HG03469 (cell line): ENCODE results near the gene MCCC2.
A peak's percentile ranks its signal among the peaks of the same experiment; 100 is the strongest.
"Not testable (repeated sequence)": the region's sequence is repeated elsewhere in the genome, so short reads cannot be mapped to it uniquely, and the experiment has no call there.

Experiments
- ATAC-seq: cut with Tn5 transposase; IDR thresholded peaks from one replicate; pipeline ENCODE4 v1.9.1; 2021; ENCODE audit warnings: mild to moderate bottlenecking, moderate library complexity, moderate number of reproducible peaks; ENCODE audit not compliant: unreplicated experiment

MCCC2 gene

DNA sequence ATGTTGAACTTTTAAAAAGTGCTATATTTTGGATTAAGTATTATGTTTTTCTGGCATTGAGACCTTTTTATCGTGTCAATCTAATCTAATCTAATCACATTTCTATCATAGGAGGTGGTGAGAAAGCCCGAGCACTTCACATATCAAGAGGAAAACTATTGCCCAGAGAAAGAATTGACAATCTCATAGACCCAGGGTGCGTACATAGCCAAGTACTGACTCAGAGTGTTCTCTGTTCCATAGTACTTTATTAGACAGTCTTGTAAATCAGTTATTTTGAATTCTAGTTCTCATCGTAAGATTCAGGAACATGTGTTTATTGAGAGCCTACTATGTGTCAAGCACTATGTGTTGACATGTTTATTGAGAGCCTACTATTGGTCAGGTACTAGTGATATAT, 9.0 kb downstream of the MCCC2 start:
- no peak for ATAC-seq

DNA sequence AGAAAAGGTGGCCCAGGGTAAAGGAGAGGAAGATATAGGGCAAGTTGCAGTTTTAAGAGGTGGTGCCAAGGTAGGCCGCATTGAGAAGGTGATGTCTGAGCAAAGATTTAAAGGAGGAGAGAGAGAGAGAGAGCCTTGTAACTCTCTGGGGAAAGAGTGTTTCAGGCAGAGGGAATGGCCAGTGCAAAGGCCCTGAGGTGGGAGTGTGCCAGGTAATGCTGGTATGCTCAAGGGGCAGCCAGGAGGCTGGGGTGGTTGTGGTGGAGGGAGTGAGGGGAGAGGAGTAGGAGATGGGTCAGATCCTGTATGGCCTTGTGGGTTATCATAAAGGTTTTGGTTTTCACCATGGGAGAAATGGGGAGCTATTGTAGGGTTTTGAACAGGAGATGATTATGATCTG, 9.9 kb downstream of the MCCC2 start:
- no peak for ATAC-seq

DNA sequence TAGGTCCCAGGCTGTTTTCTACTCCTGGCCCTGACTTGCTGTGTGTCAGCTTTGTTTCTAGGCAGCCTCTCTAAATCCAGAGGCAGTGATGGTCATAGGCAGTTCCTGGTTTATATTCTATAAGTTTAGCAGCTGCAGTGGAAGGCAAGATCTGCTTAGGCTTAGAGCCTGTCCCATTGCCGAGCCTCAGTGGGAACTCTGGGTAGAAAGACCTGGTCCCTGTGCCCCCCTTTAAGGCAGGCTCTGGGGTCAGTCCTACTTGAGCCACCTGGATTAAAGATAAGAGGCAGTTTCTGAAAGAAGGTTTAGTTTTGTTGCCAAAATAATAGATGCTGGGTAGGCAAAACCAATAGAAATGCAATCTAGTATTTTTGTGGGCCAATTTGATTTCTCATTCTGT, 13.6 kb downstream of the MCCC2 start:
- ATAC-seq, result no peak

DNA sequence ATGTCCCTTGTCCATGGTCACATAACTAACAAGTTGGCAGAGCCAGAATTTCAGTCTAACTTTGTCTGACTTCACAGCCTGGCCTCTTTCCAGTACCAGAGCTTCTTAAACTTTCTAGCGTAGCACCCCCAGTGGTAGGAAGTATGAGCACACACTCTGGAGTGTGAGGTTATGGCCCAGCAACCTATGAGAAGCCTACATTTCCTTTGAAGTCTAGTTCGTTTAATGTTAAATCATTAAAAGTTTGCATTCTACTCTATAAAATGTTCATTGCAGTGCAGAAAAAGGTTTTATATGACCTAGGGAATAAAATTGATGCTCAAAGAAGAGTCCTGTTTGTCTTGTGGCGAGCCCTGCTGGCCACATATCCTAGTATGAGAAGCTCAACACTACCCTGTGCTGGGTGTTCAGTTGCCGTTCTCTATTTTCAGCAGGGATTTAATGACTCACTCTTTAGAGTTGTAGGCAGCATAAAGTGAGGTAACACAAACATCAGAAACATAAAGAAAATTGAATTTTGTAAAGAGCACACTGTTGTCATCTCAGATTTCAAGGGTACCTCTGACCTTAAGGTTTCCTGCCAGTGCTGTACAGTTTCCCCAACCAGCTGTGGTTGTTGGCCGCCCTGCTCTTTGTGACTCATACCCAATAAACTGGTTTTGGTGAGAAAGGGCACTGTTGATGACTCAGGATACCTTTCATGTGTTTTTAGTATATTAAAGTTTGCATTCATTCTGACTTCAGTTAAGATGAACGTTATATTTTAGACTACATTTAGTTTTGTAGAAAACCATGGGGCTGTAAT, 14.3 kb downstream of the MCCC2 start:
- peak; percentile 89 for ATAC-seq

DNA sequence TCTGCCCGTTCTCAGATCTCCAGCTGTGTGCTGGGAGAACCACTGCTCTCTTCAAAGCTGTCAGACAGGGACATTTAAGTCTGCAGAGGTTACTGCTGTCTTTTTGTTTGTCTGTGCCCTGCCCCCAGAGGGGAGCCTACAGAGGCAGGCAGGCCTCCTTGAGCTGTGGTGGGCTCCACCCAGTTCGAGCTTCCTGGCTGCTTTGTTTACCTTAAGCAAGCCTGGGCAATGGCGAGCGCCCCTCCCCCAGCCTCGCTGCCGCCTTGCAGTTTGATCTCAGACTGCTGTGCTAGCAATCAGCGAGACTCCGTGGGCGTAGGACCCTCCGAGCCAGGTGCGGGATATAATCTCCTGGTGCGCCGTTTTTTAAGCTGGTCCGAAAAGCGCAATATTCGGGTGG, 22.8 kb downstream of the MCCC2 start:
- not testable (repeated sequence) for ATAC-seq

DNA sequence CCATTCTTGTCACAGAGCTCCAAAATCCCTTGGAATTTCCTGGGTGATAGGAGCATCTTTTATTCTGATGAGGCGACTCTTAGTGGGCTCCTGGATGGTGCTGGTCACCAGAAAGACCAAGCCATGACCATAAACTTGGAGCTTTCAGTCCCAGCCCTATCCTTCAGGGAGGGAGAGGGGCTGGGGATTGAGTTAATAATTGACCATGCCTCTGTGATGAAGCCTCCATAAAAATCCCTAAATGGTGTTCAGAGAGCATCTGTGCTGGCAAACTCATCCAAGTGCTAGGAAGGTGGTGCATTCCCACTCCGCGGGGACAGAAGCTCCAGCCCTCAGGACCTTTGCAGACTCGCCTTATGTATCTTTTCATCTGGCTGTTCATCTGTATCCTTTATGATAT, 28.7 kb downstream of the MCCC2 start:
- ATAC-seq, result no peak

DNA sequence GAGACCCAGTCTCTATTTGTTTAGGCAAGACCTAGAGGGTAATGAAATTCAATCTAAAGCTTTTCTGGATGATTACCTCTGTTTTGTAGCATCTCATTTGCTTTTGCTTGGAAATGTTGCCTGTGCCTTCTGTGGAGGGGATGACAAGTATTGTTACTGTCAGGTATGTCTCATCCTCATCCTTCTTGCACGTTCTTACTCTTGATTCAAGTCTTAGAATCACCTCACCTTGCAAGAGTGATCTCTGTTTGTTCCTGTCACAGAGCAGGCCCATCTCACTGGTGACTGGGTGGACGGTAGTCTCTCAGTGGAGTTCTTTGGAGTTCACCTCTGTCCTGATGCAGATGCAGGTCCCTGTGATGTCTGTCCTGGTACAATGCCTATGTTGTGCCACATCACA, 33.5 kb downstream of the MCCC2 start:
- no peak for ATAC-seq

DNA sequence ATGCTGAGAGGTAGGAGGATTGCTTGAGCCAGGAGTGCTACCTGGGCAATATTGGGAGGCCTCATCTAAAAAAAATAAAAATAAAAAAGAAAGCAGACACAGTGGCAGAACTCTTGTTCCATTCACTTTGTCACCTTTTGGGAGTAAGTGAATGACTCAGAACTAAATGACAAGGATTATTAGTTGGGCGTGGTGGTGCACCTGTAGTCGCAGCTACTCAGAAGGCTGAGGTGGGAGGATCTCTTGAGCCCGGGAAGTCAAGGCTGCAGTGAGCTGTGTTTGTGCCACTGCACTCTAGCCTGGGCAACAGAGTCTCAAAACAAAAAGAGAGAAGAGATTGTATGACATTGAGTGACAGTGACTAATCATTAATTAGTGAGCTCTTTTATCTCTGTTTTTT, 34.1 kb downstream of the MCCC2 start:
- no peak for ATAC-seq

DNA sequence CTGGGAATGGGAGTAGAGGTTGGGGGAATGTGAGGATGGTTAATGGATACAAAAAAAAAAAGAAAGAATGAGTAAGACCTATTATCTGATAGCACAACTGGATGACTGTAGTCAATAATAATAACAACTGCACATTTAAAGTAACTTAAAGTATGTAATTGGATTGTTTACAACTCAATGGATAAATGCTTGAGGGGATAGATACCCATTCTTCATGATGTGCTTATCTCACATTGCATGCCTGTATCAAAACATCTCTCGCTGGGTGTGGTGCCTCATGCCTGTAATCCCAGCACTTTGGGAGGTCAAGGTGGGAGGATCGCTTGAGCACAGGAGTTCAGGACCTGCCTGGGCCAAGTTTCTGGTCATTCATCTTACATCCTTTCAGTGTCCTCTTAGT, 34.6 kb downstream of the MCCC2 start:
- ATAC-seq, result no peak

DNA sequence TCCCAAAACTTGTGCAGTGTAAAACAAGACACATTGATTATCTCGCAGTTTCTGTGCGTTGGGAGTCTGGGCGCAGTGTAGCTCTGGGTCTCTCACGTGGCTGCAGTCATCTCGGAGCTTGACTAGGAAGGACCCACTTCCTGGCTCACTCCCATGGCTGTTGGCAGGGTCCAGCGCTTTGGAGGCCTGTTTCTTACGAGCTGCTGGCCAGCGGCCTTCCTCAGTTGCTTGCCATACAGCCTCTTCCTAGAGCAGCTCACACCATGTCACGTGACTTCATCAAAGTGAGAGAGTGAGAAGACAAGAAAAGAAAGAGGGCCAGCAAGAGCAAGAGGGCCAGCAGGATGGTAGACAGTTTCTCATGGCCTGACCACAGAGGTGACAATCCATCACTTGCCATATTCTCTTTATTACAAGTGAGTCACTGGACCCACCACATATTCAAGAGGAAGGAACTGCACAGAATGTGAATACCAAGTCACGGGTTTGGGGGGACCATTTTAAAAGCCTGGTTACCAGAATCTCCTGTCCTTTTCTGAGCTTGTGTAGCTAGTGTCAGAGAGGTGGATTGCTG, 36.2 kb downstream of the MCCC2 start:
- no peak for ATAC-seq

DNA sequence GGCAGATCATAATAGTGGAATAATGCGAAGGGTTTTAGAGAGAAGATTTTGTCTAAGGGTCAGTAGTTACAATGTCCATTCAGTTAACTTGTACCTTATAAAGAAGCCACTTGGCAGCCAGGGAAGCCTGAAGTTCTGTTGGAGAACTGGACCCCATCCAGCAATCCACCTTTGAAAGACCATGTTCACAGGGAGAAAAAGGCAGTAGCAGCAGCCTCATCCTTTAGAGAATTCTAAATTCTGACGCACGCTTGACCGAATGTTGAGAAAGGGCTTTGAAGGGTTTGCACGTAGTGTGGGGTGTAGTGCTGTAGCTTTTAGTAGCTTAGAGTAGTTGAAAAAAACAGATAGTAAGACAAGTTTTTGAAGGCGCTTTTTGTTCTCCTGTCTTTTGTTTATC, 42.8 kb downstream of the MCCC2 start:
- no peak for ATAC-seq

DNA sequence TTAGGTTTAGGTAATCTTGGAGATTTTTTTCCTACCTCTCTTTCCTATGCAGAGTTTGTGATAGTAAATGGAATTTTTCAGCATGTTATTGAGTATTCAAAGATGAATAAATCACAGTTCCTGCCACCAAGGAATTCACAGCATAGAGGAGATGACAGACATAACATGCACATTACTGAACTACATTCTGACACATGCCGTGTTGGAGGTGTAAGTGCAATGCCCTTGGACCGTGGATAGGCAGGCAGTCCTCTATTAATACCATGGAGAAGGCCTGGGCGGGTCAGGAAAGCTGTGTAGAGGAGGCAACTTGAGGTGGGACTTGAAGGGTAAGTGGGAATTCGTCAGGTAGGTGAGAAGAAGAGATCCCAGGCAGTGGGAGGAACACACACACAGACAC, 43.9 kb downstream of the MCCC2 start:
- no peak for ATAC-seq

DNA sequence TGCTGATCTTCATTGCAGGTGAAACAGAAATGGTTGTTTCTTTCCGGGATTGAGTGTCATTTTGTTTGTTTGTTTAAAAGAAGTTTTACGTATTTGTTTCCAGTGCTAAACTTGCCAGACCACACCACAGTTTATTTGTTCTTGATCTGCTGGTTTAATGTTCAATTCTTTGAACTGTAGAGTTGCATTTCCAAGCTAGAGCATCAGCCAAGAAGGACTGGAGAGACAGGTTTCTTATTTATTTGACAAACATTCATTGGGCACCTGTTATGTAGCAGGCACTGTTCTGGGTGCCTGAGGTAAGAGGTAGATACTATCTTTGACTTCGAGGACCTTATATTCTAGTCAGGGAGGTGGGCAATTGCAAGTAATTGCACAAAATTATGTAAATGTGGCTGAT, 45.0 kb downstream of the MCCC2 start:
- ATAC-seq, result no peak

DNA sequence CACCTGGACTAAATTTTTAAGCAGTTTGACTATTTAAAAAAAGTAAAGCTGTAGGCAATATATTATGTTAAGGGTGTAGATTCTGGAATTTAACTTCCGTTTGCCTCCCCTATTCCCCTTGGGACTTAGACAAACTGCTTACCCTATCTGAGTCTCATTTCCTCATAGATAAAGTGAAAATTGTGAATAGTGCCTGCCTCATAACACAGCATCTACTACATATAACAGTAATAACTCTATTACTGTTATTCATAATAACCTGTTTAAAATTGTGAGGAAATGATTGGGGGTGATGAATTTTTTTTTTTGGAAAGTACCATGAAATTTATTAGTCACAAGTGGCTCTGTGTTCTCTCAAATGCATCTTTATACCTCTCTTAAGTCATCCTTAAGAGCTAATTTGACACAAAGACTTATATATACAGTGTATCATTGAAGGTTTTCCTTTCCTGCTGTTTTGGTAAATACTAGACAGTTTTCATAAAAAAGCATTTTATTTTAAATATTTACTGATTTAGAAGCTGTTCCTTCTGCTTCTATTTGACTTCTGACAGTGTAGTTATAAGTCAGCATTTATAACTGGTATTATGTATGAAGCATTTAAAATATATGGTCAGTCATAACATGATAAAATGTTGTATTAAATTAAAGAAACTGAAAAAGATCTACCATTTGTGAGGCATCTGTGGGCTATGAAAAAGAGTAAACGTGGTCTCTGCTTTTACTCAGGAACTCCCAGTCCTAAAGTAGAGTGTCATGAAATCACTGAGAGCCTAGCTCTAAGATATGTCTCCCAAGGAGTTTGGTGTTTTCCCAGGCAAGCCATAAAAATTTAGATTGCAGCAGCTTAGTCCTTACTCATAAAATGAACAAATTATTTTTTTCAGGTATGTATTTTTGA, 46.4 kb downstream of the MCCC2 start:
- no peak for ATAC-seq

DNA sequence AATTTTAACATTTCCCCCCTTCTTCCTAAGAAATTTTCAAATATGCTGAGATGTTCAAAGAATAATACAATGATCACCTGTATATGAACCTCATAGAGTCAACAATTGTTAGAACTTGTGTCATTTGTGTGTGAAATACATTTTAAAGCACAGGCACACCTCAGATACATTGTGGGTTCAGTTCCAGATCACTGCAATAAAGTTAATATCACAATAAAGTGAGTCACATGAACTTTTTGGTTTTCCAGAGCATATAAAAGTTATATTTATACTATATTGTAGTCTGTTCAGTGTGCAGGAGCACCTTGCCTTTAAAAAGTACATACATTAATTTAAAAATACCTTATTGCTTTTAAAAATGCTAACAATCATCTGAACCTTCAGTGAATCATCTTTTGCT, 50.0 kb downstream of the MCCC2 start:
- ATAC-seq, result no peak

DNA sequence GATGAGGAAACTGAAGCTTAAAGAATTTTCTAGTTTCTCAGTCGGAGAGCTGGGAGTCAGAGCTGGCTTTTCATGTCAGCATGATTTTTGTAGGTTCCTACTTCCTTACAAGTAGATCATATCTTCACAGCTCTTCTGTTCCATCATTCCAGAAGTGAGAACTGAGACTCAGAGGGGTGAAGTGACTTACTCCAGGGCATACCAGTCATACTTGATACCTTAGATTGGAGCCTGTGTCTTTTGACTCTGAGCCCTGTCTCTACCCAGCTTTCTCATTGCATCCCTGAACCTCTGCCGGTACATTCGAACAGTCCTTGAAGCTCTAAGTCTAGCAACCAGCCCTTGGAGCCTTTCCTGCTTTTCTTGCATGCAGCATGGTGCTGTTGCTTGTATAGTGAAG, 53.3 kb downstream of the MCCC2 start:
- no peak for ATAC-seq

DNA sequence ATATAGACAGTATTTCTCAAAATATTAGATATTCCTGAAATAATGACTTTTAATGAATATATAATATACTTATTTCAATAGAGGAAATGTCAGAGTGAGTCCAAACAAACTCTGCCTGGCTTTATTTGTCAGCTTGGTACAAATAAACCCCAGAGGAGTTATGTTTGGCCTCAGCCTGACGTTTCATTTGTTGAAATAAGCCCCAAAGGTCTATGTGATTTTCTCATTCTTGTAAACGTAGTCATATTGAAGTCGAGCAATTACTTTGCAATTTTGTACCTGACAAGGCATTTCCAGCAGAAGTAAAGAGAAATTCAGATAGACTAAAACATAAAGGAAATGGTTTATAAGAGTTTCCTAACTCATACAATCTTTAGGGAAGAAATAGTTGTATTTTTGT, 57.9 kb downstream of the MCCC2 start:
- ATAC-seq, result no peak

DNA sequence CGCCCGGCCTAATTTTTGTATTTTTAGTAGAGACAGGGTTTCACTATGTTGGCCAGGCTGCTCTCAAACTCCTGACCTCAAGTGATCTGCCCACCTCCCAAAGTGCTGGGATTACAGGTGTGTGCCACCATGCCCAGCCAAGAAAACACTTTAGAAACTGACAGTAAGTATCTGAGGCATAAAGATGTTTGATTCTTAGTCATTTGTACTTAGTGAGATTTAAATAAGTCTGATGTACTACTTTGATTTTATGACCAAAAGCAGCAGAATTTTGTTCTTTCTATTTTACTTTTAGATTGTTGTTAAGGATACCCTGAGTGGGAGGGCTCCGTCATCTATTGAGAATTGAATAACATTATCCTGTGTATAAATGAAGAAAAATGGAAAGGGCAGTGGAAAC, 63.8 kb downstream of the MCCC2 start:
- not testable (repeated sequence) for ATAC-seq

DNA sequence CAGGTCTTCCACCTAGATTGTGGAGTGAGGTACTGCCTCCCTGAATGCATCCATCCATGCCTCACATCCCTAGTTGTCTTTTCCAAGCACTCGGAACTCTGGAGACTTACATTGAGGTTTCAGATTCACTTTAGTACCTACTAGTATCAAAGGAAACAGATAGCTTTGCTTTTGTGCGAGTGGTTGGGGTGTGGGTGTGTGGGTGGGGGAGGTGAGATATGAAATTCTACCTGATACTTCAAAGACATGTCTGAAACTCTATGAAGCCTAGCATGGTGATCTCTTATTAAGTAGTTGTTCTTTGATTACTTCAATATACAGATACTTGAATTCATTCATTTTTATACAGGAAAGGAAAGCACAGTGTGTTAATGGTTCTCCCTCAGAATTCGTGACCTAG, 64.4 kb downstream of the MCCC2 start:
- ATAC-seq, result no peak

DNA sequence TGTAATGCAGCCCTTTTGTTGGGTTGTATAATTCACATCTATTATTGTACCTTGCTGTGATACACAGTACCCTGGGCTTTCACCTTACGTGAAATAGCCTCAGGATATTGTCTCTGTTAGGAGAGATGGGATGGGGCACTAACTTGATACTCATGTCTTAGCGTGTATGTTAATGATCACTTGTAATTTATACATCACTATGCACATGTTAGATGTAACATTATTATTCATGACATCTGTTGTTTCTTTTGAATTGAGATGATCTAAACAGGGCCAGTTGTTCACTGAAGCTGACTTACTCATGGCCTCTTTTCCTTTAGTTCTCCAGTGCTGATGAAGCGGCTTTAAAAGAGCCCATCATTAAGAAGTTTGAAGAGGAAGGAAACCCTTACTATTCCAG, 65.2 kb downstream of the MCCC2 start:
- no peak for ATAC-seq

DNA sequence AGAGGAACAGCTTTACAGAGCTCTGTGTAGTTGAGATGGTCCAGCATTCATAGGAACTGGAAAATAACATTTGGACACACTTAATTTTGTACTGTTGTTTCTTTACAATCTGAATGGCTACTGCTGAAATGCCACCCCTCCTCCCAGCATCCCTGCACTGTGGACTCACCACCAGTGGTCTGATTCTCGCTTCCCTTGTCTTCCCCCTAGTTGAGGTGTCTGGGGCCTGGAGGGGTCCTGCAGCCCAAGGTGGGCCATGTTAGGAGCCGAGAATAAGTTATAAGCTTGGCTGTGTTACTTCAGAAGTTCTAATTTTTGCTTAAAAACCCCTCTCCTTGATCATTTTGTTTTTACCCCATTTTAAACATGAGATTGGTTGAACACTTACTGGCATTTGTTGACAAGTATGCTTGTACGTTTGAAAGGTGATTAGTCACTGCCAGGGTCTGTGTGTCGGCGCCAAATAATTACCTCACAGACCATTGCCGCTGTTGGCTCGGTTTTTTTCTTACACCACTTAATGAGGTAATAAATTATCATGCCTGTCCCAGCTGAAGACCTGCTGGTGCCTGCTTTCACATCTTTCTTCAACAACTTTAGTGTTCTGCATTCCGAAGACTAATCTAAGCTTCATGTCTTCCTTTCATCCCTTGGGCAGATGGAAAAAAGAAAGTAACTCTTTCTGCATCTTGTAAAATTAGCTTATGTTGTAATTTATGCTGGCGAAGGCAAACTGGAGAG, 65.8 kb downstream of the MCCC2 start:
- ATAC-seq, result no peak
